Esophagus squamous epithelium (tissue), 4 donors: ENCODE data around the gene TOGARAM2.

Experiments used
- CTCF ChIP-seq, 6 experiments: fragments of 450-650 bp in 4 of 6; fragments of 200-600 bp in 2 of 6; sonication (generic) in 2 of 6; IDR thresholded peaks; one replicate each; pipeline ENCODE4 v1.5.1; 2016 to 2019; ENCODE audit warnings: antibody characterized with exemption in 6 of 6, mild to moderate bottlenecking in 4 of 6, moderate library complexity in 4 of 6
- POLR2A ChIP-seq, 4 donors: fragments of 450-650 bp; IDR thresholded peaks; one replicate each; pipeline ENCODE4 v1.6.1; 2017; ENCODE audit warnings: antibody characterized with exemption in 4 of 4, mild to moderate bottlenecking in 4 of 4, moderate library complexity in 3 of 4

DNA sequence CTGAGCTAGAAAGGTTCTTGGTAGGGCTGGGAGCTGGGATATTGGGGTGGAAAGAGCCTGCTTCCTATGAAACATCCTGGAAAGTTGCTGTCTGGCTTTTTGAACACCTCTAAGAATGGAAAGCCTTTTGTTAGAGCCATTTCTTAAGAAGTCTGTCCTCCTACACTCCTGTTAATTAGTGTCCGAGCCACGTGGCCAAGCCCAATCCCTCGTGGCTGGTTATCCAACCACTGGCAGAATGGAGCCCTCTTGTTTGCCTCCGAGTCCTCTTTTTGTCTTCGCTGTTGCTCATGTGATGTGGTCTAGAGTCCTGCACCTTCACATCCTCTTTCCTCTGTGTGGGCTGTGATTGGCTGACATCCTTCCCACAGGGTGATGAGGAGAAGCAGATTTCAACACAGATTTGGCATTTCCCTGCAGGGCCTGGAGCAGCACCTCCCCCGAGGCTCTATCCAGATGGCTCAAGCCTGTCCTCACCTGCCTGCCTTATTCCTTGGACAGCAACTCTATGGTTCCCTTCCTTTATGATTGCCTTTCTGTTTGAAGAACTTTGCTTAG is 8.2 kb upstream of the TOGARAM2 start:
- no peak for TF ChIP-seq CTCF (IDR thresholded peaks at IDR 0.05)
- no peak for TF ChIP-seq POLR2A (IDR thresholded peaks at IDR 0.05)
